HG02973 (cell line): ENCODE measurements around the gene OSBP2.

ENCODE experiments used
- ATAC-seq: cut with Tn5 transposase; IDR thresholded peaks from one replicate; pipeline ENCODE4 v1.9.1; 2021; ENCODE audit warnings: moderate library complexity; ENCODE audit not compliant: unreplicated experiment

OSBP2 gene

DNA sequence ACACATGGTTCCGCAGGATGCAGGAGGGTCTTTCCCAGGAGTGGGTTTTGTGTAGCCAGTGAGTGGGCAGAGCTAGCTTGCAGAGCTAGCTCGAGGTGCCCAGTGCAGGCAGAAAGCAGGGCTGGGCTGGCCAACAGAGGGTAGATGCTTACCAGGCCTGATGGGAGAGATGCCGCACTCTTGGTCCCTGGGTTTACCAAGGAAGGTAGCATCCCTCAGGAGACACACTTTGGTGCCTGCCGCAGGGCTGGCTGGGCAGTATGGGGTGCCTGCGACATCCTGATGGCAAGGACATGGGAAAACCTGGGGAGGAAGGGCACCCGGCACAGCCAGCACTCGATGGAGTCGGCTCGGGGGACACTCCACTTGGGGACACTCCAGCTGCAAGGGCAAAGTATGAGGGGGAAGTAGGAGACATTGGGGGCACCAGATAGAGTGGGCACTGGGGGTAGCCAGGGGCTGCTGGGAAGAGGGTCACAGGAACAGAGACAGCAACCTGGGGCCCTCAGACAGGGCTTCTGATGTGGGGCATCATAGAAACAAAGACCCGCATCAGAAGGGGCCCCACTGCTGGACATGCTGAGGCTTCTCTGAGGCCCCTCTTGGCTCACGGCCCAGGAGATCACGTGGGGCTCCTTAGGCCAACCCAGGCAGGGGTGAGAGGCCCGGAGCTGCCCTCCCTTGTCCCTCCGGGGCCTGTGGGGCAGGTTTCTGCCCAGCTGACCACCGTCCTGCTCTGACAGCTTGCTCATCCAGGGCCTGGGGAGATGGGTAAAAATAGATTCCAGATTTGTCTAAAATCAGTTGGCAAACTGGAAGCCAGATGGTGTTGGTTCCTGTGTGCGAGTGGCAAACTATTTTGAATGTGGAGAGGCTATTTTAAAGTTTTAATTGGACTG lies 184.1 kb downstream of the OSBP2 start:
- ATAC-seq, result no peak

DNA sequence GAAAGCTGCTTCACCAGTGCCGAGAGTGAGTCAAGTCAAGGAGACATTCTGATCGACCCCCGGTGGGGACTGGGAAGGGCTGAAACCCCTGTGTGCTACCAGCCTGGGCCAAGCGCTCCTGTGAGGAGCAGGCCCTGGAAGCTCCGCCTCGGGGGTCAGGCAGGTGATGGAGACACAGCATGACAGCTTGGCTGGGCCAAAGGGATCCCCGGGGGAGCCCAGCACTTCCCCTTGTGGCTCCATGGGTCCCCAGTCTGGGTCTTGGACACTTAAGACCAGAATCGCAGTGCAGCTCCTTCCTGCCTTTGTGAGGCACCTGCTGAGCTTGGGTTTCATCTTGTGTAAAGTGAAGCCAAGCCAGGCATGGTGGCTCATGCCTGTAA lies 184.7 kb downstream of the OSBP2 start:
- ATAC-seq, result no peak

DNA sequence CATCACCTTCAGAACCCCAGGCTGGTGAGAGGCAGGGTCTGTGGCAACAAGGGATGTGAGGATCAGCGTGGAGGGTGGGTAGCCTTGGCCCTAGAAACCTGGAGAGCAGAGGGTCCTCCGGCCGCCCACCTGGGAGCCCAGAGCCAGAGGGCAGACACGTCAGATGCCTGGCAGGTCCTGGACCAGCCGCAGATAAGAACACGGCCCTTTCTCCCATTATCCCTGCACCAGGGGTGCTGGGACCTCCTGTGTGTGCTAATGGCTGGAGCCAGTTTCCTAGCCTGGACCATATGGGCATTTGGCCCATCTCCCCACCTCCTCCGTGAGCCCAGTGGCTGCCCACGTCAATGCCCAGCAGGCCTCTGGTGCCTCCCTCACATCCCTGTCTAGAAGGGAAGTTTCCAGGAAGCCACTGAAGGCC lies 185.5 kb downstream of the OSBP2 start:
- ATAC-seq, result no peak

DNA sequence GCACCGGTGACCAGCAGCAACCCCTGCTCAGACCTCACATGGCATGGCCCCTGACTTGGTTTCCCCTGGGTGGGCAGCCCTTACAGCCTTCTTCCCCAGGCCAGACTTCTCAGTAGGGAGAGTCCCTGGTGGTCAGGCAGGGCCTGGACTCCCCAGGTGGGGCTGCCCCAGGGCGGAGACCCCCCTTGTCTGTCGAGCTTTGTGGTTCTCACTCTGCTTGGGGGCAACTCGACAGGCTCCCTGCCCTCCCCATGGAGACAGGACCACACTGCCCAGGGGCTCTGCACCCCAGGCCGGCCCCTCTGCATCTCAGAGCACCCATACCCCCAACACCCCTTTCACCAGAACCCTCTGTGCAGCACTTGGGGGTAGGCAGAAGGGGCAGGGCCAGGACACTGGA lies 186.2 kb downstream of the OSBP2 start:
- ATAC-seq, result no peak

DNA sequence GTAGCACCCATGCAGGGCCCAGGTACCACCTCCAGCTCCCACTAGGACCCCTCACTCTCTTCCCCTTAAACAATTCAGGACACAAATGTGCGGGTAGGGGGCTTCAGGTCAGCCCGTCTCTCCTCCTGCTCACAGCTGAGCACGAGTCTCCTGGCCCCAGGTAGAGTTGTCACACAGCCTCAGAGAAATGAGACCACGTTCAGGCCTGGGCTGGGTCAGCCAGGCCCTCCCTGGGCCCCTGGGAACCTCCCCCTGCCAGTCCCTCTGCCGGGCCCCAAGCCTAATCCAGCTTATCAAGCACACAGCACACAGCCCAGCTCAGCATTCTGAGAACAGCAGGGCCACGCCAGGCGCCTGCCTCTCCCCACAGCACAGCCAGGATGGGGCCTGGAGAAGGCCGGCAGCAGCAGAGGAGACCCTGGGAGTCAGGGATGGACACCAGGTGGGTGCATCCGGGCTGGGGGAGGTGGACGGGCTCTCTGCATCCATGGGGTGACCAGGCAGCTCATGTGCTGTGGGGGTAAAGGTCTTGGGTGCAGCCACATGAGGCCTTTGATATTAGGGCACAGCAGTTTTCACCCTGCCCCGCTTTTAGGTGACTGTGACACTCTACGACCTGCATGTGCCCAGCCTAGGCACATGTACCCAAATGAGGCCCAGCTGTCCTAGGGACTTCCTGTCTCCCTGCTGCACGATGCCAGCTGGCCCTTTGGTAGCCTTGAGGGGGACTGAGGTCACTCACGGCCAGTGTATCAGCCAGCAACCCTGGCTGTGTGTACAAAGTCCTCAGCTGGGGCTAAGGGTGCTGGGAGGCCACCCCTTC lies 186.9 kb downstream of the OSBP2 start:
- no peak for ATAC-seq

DNA sequence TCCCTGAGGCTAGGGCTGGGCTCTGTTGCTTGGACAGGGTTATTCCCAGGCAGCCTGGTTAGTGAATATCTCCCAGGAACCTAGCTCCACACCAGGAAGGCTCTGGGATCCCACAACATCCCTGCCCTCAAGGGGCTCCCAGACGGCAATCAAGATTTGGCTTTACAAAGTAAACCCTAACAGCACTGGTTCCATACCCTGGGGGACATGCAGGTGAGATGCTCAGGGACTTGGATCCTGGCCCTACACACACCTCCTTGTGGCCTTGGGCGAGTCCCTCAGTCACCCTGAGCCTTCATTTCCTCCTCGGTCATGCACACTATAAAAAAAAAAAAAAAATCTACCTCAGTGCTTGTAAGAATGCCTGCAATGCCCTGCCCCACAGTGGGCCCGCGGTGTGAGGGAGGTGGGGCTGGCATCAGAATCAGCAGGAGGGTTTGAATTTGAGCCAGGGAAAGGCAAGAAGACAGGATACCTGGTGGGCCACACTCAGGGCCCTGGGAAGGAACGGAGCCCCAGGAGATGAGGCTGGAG lies 187.6 kb downstream of the OSBP2 start:
- ATAC-seq, result no peak

DNA sequence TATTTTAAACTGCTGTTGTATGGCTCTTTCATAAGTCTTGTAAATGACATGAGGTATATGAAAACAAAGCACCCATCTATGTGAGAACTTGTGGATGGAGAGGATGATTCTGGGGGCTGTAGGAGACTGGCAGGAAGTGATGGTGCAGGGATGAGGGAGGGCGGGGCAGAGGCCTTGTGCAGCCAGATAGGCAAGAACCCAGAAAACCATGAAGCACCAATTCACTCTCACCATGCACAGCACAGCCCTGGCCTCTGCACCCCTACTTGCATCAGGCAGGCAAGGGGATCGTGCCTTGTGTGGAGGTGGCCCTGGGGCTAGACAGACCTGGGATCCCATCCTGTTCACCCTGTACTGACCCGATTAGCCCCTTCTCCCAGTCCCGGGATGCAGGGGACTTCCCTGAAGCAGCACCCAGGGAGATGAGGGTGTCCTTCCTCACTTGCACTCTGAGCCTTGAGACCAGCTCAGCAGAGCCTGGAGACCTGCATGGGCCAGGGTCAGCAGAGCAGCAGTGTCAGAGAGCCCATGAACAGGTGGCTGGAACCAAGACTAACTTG lies 188.4 kb downstream of the OSBP2 start:
- ATAC-seq, result no peak

DNA sequence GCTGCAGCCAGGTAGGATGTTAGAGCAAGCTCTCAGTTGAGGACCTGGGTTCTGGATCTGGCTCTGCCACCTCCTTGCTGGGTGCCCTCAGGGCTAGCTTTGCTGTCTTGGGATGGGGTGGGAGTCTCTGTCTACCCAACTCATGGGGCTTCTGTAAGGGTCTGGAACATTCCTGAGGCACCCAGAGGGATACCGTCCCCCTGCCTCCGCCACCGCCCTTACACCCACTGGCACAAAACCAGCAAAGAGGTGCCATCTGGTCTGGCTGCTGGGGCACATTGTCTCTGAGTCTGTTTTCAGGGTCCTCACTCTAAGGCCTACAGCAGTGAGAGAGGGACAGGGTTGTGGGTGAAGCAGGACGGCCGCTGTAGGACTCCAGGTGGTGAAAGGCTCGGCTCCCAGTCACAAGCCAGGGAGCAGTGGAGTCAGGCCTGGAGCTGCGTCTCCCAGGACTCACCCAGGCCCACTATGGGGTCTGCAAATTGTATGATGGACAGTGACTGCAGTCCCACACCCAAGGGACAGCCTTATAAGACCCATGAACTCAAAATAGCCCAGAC lies 189.0 kb downstream of the OSBP2 start:
- no peak for ATAC-seq

DNA sequence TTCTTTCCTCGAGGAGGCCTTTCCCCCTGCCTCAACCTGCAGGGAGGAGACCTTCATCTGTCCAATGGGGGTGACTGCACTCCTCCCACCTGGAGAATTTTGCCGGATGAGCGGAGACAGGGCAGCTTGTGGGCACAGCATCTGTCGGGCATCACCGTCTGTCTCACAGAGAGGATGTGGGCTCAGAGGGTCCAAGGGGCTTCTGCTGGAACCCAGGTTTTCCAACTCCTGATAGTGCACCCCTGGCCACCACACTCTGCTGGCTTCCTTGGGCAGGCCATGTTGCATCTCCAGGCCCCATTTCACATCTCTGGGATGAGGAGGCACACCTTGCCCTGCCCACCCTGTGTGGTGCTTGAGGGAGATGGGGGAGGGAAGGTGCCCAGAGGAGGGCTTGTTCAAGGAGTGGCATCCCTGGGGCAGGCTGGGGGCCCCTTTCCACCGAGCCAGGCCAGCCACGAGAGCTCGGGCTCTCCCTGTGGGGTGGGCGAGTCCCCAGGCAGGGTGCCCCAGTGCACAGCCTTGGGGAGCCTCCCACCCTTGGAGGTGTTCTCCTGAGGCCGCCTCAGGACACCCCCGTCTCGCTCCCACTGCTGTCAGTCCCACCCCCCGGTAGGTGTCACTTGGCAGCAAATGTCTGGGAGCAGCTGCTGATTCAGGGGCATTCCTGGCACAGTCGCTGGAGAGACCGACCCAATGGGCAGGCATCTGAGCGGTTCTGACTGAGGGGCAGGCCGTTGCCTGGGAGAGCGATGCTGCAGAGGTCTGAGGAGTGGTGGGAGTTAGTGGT lies 189.7 kb downstream of the OSBP2 start:
- ATAC-seq, result no peak

DNA sequence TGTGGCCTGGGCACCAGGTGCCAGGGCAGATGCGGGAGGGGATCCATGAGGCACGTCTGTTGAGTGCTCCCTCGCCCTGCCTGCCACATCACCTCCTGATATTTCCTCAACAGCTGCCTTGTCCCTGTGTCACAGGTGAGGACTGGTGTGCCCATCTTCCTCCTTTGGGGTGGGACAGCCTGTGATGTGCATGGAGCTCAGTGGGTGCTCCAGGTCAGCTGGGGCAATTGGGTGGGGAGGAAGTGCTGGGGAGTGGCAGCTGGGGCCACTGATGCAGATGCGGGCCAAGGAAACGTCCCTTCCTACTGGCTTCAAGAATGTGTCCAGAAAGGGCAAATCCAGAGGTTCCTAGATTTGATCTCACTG lies 190.3 kb downstream of the OSBP2 start:
- no peak for ATAC-seq

DNA sequence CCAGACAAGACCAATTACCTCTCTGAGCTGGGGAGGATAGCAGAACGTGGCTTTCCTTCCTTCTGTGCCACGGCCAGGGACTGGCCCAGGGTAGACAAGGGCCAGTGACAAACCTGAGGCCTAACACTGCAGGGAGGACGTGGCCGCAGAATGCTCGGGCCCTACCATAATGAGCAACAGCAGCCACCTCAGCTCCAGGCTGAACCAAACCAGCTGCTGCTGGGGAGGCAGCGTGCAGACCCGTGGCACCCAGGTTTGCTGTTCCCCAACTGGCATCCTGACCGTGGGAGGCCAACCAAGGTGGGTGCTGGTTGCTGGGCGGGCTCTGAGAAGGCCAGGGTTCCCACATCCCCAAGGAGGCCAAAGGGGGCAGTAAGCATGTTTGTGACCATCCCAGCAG lies 190.9 kb downstream of the OSBP2 start:
- ATAC-seq, result no peak

DNA sequence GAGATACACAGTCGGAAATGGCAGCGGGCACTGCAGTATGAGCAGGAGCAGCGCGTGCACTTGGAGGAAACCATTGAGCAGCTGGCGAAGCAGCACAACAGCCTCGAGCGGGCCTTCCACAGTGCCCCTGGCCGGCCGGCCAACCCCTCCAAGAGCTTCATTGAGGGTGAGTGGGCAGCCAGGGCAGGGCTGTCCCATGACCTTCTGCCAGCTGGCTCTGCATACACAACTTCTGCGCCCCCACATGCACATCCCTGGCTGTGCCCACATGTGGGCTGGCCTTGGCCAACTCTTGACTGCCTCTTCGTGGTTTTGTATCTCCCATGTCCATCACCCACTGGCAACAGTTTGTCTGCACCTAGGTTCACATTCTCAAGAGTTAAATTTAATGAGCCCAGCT lies 192.8 kb downstream of the OSBP2 start:
- ATAC-seq, result no peak

DNA sequence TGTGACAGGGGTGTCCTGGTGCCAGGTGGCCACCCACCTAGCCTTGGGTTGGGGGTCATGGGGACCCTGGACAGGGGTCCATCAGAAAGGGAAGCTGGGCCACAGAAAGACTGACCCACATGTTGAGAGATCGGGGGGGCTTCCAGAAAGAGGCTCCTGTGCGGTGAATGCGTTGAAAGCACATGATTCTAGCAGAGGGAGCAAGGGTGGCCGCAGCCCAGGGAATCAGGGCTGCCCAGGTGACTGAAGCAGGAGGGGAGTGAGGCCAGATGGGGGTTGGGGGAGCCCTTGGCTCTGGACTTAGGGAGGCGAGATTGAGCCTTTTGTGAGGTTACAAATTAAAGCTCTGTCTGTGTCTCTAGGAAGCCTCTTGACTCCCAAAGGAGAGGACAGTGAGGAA lies 193.2 kb downstream of the OSBP2 start:
- no peak for ATAC-seq

DNA sequence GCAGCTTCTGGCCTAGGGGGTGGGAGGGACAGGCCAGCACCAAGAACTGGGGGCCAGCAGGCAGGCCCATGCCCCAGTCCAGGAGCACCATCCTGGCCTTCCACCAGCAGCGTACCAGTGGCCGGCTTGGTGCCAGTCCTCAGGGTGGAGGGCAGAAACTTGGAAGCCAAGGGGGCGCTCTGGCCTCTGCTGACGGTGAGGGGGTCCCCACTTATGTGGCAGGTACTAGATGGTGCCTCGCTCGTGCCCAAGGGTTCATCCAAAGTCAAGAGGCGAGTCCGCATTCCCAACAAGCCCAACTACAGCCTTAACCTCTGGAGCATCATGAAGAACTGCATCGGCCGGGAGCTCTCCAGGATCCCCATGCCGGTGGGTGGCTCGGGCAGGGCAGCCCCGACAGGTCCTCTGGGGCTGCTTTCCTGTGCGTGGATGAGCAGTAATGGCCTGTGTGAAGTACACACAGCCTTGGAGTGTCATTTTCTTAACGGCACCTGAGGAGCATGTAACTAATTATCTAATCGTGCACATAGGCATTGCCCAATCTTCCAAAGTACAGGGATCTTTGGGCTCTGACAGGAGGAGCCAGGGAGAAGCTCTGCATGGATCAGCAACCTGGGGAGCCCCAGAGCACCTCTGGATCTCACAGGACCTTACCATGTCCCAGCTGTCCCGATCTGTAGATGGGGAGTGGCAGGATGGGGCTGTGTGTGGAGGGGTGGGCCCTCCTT lies 194.8 kb downstream of the OSBP2 start:
- no peak for ATAC-seq

DNA sequence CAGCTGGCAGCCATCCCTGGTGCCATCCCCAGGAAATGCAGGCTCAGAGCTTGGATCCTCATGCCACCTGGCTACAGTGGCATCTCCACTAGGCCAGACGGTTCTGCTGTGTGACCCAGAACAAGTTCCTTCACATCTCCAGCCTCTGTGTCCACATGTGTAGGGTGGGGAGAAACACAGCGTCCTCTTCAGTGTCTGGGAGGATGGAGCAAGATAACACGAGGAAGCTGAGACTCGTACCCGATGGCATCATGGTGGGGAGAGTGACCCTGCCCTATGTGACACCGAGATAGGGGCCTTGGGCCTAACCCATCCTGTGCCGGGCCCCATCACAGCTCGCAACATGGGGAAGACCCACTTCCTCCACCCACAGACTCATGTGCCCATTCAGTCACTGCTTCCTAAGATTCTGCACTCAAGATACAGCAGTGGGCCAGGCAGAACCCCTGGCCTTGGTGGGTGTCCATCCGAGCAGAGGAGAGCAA lies 195.4 kb downstream of the OSBP2 start:
- no peak for ATAC-seq

DNA sequence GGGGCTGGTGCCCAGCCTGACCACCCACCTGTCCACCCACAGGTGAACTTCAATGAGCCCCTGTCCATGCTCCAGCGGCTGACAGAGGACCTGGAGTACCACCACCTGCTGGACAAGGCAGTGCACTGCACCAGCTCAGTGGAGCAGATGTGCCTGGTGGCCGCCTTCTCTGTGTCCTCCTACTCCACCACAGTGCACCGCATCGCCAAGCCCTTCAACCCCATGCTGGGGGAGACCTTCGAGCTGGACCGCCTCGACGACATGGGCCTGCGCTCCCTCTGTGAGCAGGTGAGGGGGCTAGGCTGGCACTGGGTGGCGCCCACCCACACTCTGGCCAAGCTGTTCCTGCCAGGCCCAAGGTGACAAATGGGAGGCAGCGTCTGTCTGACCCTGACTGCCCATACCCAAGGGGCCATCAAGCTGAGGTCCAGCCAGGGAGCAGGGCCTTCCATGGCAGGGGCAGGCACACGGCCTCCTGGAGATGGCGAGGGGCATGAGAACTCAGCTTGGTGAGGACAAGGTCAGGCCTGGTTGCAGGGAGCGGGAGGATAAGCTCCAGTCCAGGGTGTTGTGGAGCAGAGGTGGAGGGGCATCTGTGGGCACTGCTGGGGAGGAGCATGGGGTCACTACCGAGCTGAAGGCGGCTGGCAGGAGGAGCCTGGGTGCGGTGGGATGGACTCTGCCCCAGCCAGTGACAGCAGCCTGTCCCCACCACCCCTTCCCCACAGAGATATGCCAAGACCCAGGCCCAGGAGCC lies 196.2 kb downstream of the OSBP2 start:
- no peak for ATAC-seq

DNA sequence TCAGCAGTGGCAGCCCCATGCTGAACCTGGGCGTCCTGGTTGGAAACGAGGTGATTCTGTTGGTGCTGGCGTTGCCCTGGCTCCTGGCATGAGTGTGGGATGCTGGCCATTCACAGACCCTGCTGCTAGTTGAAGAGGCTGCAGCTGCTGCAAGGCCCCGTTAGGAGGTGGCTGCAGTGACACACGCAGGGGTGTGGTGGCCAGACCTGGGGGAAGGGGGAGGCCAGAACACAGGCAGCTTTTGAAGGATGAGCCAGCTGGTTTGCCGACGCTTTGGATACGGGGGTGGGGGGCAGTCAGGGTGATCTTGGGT lies 196.7 kb downstream of the OSBP2 start:
- ATAC-seq, result no peak

DNA sequence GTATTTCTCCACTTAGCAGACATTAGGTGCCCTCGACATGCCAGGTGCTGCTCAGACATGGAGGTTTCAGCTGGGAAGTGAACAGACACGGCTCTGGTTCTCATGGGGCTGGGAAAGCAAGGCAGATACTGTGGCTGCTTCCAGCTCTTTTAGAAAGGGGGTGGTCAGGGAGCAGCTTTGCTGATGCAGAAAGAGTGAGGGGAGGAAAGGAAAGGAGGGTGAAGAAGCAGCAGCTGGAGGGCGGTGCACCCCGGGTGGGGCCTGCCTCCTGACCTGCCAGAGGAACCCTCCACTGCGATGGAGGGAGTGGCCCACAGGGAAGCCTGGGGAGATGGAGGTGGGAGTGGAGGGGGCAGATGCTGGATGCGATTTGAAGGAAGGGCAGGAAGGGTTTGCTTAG lies 197.1 kb downstream of the OSBP2 start:
- ATAC-seq, result no peak

DNA sequence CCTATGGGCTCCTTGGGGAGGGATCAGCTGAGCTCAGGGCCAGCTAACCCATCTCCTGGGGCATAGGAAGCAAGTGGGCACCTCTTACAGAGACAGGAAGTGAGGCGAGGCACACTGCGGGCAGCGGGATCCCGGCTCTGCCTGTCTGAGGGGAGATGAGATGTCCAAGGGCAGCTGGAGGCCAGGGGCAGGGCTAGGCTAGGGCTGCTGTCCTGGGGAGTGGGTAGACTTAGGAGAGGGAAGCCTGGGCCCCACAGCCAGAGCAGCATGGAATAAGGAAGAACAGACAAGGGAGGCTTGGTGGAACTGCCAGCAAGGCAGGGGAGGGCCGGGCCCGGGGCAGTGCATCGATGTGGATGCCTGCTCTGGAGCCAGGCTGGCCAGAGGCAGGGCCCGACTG lies 197.6 kb downstream of the OSBP2 start:
- no peak for ATAC-seq
